Occipital lobe (tissue), 2 donors: ENCODE results near the gene LOXHD1. TPM values are rescaled to one million over a fixed set of nuclear protein-coding genes. Genes with fewer than 3 reads are reported as not detected.

Experiments used
- DNase-seq: peaks from one replicate; lab custom pipeline; 2025; lab: John Stamatoyannopoulos, UW
- total RNA-seq: library from RNA; depleted of rRNA; stranded (reverse); fragments of >200 nt; gene quantifications from one replicate; pipeline ENCODE4 v1.2.3, GENCODE V29; 2014

The LOXHD1 gene
- total RNA-seq, 1 donor from 2014 or later, result 0.16 TPM

GRCh38 chr18:46542545-46542944 is 114.5 kb downstream of the LOXHD1 start:
- DNase-seq, result no peak

GRCh38 chr18:46541626-46542189 is 115.3 kb downstream of the LOXHD1 start:
- no peak for DNase-seq

- no peak for DNase-seq
Measured at GRCh38 chr18:46538376-46538775, 118.6 kb downstream of the LOXHD1 start.

GRCh38 chr18:46536215-46536874 is 120.7 kb downstream of the LOXHD1 start:
- DNase-seq, result no peak

GRCh38 chr18:46531482-46531881 is 125.5 kb downstream of the LOXHD1 start:
- DNase-seq, result peak; percentile 35

- DNase-seq, result no peak
Measured at GRCh38 chr18:46528037-46528436, 129.0 kb downstream of the LOXHD1 start.

- peak; percentile 7 for DNase-seq
Measured at GRCh38 chr18:46519870-46520269, 137.2 kb downstream of the LOXHD1 start.

- DNase-seq, result no peak
Measured at GRCh38 chr18:46518438-46518837, 138.6 kb downstream of the LOXHD1 start.

GRCh38 chr18:46516555-46516954 is 140.5 kb downstream of the LOXHD1 start:
- no peak for DNase-seq

- DNase-seq, result no peak
Measured at GRCh38 chr18:46510386-46510785, 146.6 kb downstream of the LOXHD1 start.

GRCh38 chr18:46509530-46509929 is 147.5 kb downstream of the LOXHD1 start:
- no peak for DNase-seq

GRCh38 chr18:46506974-46507586 is 149.9 kb downstream of the LOXHD1 start:
- no peak for DNase-seq

GRCh38 chr18:46502444-46502843 is 154.6 kb downstream of the LOXHD1 start:
- DNase-seq, result no peak

GRCh38 chr18:46497129-46497528 is 159.9 kb downstream of the LOXHD1 start:
- DNase-seq, result no peak

GRCh38 chr18:46488471-46489213 is 168.4 kb downstream of the LOXHD1 start:
- no peak for DNase-seq

GRCh38 chr18:46485675-46486194 is 171.3 kb downstream of the LOXHD1 start:
- DNase-seq, result no peak

- DNase-seq, result no peak
Measured at GRCh38 chr18:46484971-46485370, 172.0 kb downstream of the LOXHD1 start.

- DNase-seq, result no peak
Measured at GRCh38 chr18:46482831-46483230, 174.2 kb downstream of the LOXHD1 start.

- DNase-seq, result no peak
Measured at GRCh38 chr18:46481847-46482245, 175.2 kb downstream of the LOXHD1 start.

GRCh38 chr18:46481048-46481846 is 175.8 kb downstream of the LOXHD1 start:
- no peak for DNase-seq

GRCh38 chr18:46480226-46480625 is 176.8 kb downstream of the LOXHD1 start:
- no peak for DNase-seq
